Stimulated activated CD4-positive, alpha-beta T cell treated with anti-CD3 and anti-CD28 coated beads, TNF-alpha, amount 100 ng/mL, for 48 hours (primary cell): ENCODE data around the gene VSTM2B.

Source experiments
- DNase-seq, 3 donors: peaks; one replicate each; pipeline ENCODE4 v3.0.0-alpha.2; 2020; ENCODE audit warnings: low read depth in 3 of 3

The VSTM2B gene

GRCh38 chr19:29495901-29496441, 29.8 kb upstream of the VSTM2B start:
- DNase-seq, result no peak

- DNase-seq, result no peak
These were observed 28.6 kb upstream of the VSTM2B start for GRCh38 chr19:29497241-29497640.

- no peak for DNase-seq
These were observed 27.9 kb upstream of the VSTM2B start for GRCh38 chr19:29497686-29498436.

- no peak for DNase-seq
These were observed 26.4 kb upstream of the VSTM2B start for GRCh38 chr19:29499261-29499920.

GRCh38 chr19:29499921-29500590, 25.7 kb upstream of the VSTM2B start:
- DNase-seq, result no peak

GRCh38 chr19:29501816-29502580, 23.8 kb upstream of the VSTM2B start:
- DNase-seq, result no peak

- DNase-seq, result no peak
These were observed 23.3 kb upstream of the VSTM2B start for GRCh38 chr19:29502581-29502850.

- DNase-seq, result no peak
These were observed 22.5 kb upstream of the VSTM2B start for GRCh38 chr19:29503140-29503758.

- no peak for DNase-seq
These were observed 22.0 kb upstream of the VSTM2B start for GRCh38 chr19:29503785-29504184.

GRCh38 chr19:29504454-29504853, 21.3 kb upstream of the VSTM2B start:
- DNase-seq, result no peak

- no peak for DNase-seq
These were observed 20.5 kb upstream of the VSTM2B start for GRCh38 chr19:29505097-29505824.

GRCh38 chr19:29506619-29506911, 19.2 kb upstream of the VSTM2B start:
- DNase-seq, result no peak

GRCh38 chr19:29507081-29507860, 18.5 kb upstream of the VSTM2B start:
- DNase-seq, result no peak

- no peak for DNase-seq
These were observed 17.6 kb upstream of the VSTM2B start for GRCh38 chr19:29508181-29508580.

- DNase-seq, result no peak
These were observed 16.3 kb upstream of the VSTM2B start for GRCh38 chr19:29509456-29509855.

- no peak for DNase-seq
These were observed 15.0 kb upstream of the VSTM2B start for GRCh38 chr19:29510701-29511265.

- DNase-seq, result no peak
These were observed 14.0 kb upstream of the VSTM2B start for GRCh38 chr19:29511768-29512167.

- DNase-seq, result no peak
These were observed 13.0 kb upstream of the VSTM2B start for GRCh38 chr19:29512748-29513147.

GRCh38 chr19:29514525-29515232, 11.1 kb upstream of the VSTM2B start:
- no peak for DNase-seq
